GM18858 (cell line): ENCODE data around the gene ERICH4.
"Not testable (repeated sequence)": the region's sequence is repeated elsewhere in the genome, so short reads cannot be mapped to it uniquely, and the experiment has no call there.

Experiments
- ATAC-seq: cut with Tn5 transposase; IDR thresholded peaks from one replicate; pipeline ENCODE4 v1.9.1; 2021; ENCODE audit not compliant: unreplicated experiment

The ERICH4 gene

DNA sequence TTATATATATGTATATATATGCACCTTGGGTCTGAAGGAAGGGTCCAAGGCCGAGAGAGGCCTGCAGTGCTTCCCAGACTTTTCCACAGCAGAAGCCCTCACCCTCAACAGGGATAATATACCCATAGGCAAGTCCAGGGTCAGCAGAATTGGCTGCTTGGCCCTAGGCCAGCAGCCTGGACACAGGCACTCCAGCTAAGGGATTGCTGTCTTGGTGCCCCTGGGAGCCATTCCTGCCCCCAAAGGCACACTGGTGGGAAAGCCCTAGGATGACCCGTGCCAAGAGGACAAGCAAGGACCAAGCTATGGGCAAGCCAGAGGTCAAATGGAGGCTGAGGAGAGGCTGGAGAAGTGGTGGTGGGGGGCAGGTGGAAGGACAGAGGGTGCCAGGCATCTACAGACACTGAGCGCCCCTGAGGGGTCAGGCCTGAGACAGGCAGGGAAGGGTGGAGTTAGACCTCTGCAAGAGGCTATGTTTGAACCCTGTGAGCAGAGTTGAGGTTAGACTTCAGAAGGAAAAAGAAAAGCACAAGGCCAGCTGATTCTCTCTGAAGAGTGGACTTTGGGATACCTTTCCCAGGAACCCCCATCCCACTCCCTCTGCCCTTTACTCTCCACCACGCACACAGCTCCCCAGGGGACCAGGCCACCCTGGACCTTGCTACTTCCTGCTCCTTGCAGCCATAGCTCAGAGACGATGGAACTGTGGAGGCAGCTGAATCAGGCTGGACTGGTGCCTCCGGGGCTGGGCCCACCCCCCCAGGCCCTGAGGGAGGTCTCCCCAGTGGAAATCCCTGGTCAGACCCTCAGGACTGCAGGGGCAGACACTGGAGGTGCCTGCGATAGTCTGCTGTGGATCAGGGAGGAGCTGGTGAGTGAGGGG lies at the start of gene ERICH4:
TSS of gene ERICH4 (plus strand) at position 684 of the 883 bp plus-strand sequence. CDS start at position 698, 14 bp downstream.
- ATAC-seq: no peak

DNA sequence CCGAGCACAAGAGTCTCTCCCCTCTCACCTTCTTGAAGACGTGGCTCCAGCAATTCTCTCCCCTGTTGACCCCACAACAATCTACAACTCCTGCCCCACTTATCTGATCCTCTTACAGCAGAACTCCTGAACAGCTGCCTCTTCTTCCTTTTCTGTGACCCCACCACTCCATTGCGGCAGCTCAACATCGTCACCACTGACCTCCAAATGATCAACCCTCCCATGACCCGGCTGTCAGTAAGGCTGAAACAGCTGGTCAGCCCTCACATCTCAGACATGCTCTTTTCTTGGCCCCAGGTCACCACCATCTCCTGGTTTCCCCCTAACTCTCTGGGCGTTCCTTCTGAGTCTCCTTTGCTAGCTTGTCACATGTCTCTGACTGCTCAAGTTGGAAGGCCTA lies 47.6 kb upstream of the ERICH4 start:
- no peak for ATAC-seq

- peak; percentile 72 for ATAC-seq
Observed at GRCh38 chr19:41397086-41398049, 45.6 kb upstream of the ERICH4 start, which contains the start of the genes BCKDHA and EXOSC5. Gene BCKDHA (plus strand): TSS chr19:41397818. CDS start chr19:41397828, 10 bp downstream. Gene EXOSC5 (minus strand): TSS chr19:41397359. CDS start chr19:41397328, 31 bp downstream.

GRCh38 chr19:41398050-41398418 lies 44.9 kb upstream of the ERICH4 start:
- no peak for ATAC-seq

DNA sequence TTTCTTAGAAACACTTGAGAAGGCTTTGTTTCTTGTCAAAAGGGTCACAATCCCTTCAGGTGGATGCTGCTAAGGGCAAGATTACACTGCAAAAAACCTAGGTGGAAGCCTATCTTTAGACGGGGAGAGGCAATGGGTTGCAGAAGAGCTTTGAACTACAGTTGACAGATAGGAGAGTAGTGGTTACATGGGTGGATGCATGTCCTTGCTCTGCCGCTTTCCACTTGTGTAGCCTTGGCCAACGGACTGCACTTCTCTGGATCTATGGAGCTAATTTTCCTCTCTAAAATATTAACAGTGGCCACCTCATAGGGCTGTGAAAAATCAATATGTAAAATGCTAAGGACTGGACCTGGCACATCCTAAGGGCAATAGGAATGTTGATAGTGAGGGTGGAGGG lies 44.4 kb upstream of the ERICH4 start:
- ATAC-seq: no peak

GRCh38 chr19:41399091-41399490 lies 43.9 kb upstream of the ERICH4 start:
- no peak for ATAC-seq

GRCh38 chr19:41399525-41399924 lies 43.4 kb upstream of the ERICH4 start:
- no peak for ATAC-seq

GRCh38 chr19:41401483-41401882 lies 41.5 kb upstream of the ERICH4 start:
- ATAC-seq: no peak

- ATAC-seq: no peak
Observed at GRCh38 chr19:41402010-41402409, 40.9 kb upstream of the ERICH4 start.

- no peak for ATAC-seq
Observed at GRCh38 chr19:41403181-41403970, 39.6 kb upstream of the ERICH4 start.

DNA sequence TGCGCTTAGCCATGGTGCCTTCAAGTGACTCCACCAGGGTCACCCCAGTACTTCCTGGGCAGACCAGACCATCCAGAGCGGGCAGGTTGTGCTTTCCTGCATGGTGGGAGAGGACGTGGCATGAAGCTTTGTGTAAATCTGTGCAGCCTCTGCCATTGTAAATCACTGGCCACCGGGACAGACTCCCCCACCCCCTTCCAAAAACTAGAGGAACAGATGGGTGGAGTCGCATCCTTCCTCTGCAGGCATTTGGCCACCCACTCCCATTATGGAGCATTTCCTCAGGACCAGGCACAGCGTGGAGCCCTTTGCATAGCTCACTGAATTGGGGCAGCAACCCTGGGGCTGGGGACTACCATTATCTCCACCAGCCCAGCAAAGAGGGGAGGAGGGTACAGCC lies 37.2 kb upstream of the ERICH4 start:
- ATAC-seq: no peak

GRCh38 chr19:41407271-41407670 lies 35.7 kb upstream of the ERICH4 start:
- no peak for ATAC-seq

- ATAC-seq: no peak
Observed at GRCh38 chr19:41408256-41408655, 34.7 kb upstream of the ERICH4 start.

GRCh38 chr19:41408846-41409245 lies 34.1 kb upstream of the ERICH4 start:
- not testable (repeated sequence) for ATAC-seq

GRCh38 chr19:41409288-41409687 lies 33.7 kb upstream of the ERICH4 start:
- no peak for ATAC-seq

GRCh38 chr19:41410336-41411054 lies 32.5 kb upstream of the ERICH4 start:
- ATAC-seq: no peak

DNA sequence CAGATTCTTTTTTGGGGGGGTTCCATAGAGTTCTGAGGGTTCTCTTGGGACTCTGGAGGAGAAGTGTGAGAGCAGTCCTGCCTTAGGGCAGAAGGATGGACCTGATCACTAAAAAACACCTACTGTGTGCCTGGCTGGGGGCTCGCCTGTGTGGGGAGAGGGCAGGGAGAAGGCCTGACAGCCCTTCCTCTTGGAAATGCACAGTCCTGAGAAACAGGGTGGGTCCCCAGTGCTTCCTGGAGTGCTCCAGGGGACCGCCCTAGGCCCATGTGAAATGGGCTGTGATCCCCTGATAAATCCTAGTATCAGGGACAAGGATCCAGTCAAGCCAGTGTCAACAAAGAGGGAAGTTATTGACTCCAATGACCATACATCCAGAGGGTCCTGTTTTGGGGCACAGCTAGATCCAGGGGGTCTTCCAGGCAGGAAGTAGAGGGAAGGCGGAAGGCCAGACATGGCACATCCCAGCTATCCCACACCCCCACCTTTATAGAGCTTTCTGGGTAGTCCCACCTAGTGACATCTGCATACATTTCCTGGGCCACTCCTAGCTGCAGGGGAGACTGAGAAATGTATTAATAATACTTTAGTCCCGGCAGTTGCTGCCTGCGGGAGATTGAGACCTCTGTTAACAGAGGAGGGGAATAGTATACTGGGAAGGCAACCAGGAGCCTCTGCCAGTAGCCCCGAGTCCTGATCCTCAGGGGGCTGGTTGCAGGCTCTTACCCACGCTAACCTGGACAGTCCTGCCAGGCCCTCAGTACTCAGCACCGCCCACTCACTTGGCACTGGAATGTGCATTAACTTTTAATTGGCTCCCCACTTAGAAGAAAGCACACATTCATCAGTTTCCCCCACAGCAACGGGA lies 31.6 kb upstream of the ERICH4 start:
- ATAC-seq: no peak

- ATAC-seq: no peak
Observed at GRCh38 chr19:41411968-41412265, 31.0 kb upstream of the ERICH4 start.

GRCh38 chr19:41412953-41413352 lies 30.0 kb upstream of the ERICH4 start:
- ATAC-seq: no peak
